ENCODE data around the gene TUBB4B. TPM values are rescaled to one million over a fixed set of nuclear protein-coding genes. Genes with fewer than 3 reads are reported as not detected.

The TUBB4B gene
- total RNA-seq, 1 experiment from 2014 or later = 714 TPM

- Histone ChIP-seq H3K36me3 (ENCODE audit: insufficient read depth, low read length, poor library complexity, severe bottlenecking) (no peaks in the 10 kb centered on the region), H3K9me3 (ENCODE audit: low read depth, low read length, poor library complexity, severe bottlenecking) (no peaks in the 10 kb centered on the region), H3K27ac (ENCODE audit: low read depth, low read length, poor library complexity, severe bottlenecking) (peak within 1 kb of the TSS; percentile 67), H3K4me1 (ENCODE audit: insufficient read depth, low read length, poor library complexity, severe bottlenecking) (peaks cover 9% of the 10 kb centered on the region), H3K27me3 (replicated peaks; ENCODE audit: insufficient read depth, low read depth, low read length, poor library complexity) (no peaks in the 10 kb centered on the region), H3K4me3 (ENCODE audit: low read depth, low read length, poor library complexity, severe bottlenecking) (peak within 1 kb of the TSS; percentile 72)
- ChIA-PET CTCF (interaction anchor here (0.5 to 1.7 kb wide), 5 partner anchors 12 to 224 kb away, joined by 3 to 22 read pairs (median 4); no protein-coding TSS in a partner anchor), POLR2A (ENCODE audit: low non-redundant PET) (no interaction called here)
- no peak for DNase-seq (ENCODE audit: low spot score)
- no TSS peak for BruUV-seq (replicated peaks)
- intact Hi-C loops (cut with micrococcal nuclease; ENCODE audit: unreplicated experiment) = loop anchor here (5.0 kb wide), 1 partner anchor 430 kb away; the partner anchor contains the start of gene TMEM141
- TF ChIP-seq, protein P1, sequence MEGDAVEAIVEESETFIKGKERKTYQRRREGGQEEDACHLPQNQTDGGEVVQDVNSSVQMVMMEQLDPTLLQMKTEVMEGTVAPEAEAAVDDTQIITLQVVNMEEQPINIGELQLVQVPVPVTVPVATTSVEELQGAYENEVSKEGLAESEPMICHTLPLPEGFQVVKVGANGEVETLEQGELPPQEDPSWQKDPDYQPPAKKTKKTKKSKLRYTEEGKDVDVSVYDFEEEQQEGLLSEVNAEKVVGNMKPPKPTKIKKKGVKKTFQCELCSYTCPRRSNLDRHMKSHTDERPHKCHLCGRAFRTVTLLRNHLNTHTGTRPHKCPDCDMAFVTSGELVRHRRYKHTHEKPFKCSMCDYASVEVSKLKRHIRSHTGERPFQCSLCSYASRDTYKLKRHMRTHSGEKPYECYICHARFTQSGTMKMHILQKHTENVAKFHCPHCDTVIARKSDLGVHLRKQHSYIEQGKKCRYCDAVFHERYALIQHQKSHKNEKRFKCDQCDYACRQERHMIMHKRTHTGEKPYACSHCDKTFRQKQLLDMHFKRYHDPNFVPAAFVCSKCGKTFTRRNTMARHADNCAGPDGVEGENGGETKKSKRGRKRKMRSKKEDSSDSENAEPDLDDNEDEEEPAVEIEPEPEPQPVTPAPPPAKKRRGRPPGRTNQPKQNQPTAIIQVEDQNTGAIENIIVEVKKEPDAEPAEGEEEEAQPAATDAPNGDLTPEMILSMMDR (conservative IDR thresholded peaks at IDR 0.05; ENCODE audit: low read depth, low read length) = no peak
- TF ChIP-seq EZH2 (IDR thresholded peaks at IDR 0.05; ENCODE audit: borderline replicate concordance, low read depth, low read length, poor library complexity, severe bottlenecking) = no peak
Measured at GRCh38 chr9:137222190-137223077, 18.7 kb upstream of the TUBB4B start, which contains the start of gene RNF208. Gene RNF208 (minus strand): TSS chr9:137222240. CDS start chr9:137221212, 1,028 bp downstream.

- intact Hi-C loops (cut with micrococcal nuclease; ENCODE audit: unreplicated experiment) = loop anchor here (5.0 kb wide), 1 partner anchor 431 kb away; the partner anchor contains the start of gene TMEM141
- Histone ChIP-seq H3K27me3 (replicated peaks; ENCODE audit: insufficient read depth, low read depth, low read length, poor library complexity) (no peaks in the 10 kb centered on the region), H3K4me3 (ENCODE audit: low read depth, low read length, poor library complexity, severe bottlenecking) (peak overlapping the region; percentile 72), H3K27ac (ENCODE audit: low read depth, low read length, poor library complexity, severe bottlenecking) (peak overlapping the region; percentile 87), H3K4me1 (ENCODE audit: insufficient read depth, low read length, poor library complexity, severe bottlenecking) (peaks cover 9% of the 10 kb centered on the region), H3K9me3 (ENCODE audit: low read depth, low read length, poor library complexity, severe bottlenecking) (no peaks in the 10 kb centered on the region), H3K36me3 (ENCODE audit: insufficient read depth, low read length, poor library complexity, severe bottlenecking) (no peaks in the 10 kb centered on the region)
- TF ChIP-seq, protein P1 (conservative IDR thresholded peaks at IDR 0.05; ENCODE audit: low read depth, low read length) = no peak
- TF ChIP-seq EZH2 (IDR thresholded peaks at IDR 0.05; ENCODE audit: borderline replicate concordance, low read depth, low read length, poor library complexity, severe bottlenecking) = no peak
- POLR2A ChIA-PET (ENCODE audit: low non-redundant PET) = interaction anchor here (0.6 to 0.7 kb wide), 3 partner anchors 17 to 152 kb away, joined by 3 to 16 read pairs (median 9); no protein-coding TSS in a partner anchor
- peak; percentile 99 for DNase-seq (ENCODE audit: low spot score)
- BruUV-seq (replicated peaks) = no TSS peak
- CTCF ChIA-PET = interaction anchor here (0.6 to 1.7 kb wide), 9 partner anchors 9 to 339 kb away, joined by 3 to 22 read pairs (median 5); no protein-coding TSS in a partner anchor
Measured at GRCh38 chr9:137223078-137223970, 17.8 kb upstream of the TUBB4B start.
